Measurements from ENCODE around the gene UQCRC1. TPM values are rescaled to one million over a fixed set of nuclear protein-coding genes. Genes with fewer than 3 reads are reported as not detected.

Gene UQCRC1
- polyA plus RNA-seq, 3 donors: 326 to 409 (median 350) TPM

GRCh38 chr3:48591436-48591835 is 18.0 kb downstream of the UQCRC1 start:
- Mint-ChIP-seq H3K27me3 (ENCODE audit: low read depth in 3 of 3) (peaks cover 49 to 70% (median 62%) of the 10 kb centered on the region in 3 donors), H3K4me3 (no peak overlapping the region), H3K36me3 (peaks cover 0 to 4% of the 10 kb centered on the region in 2 donors), H3K4me1 (peaks cover 12% of the 10 kb centered on the region), H3K27ac (no peak overlapping the region), H3K9me3 (peaks cover 0 to 6% (median 3%) of the 10 kb centered on the region in 7 donors)
- Histone ChIP-seq H3K27me3 (ENCODE audit: control insufficient read depth in 2 of 2, insufficient read depth in 2 of 2, low read length in 2 of 2) (peaks cover 6 to 47% of the 10 kb centered on the region in 2 donors), H3K4me3 (replicated peaks in 1 of 3; ENCODE audit: low read depth in 2 of 3, low read length in 3 of 3) (no peak overlapping the region), H3K9me3 (replicated peaks in 1 of 2; ENCODE audit: control insufficient read depth in 1 of 2, insufficient read depth in 1 of 2, low read length in 2 of 2) (no peaks in the 10 kb centered on the region), H4K20me1 (ENCODE audit: insufficient read depth, low read length) (peaks cover 4% of the 10 kb centered on the region), H2AFZ (ENCODE audit: insufficient read depth, low read depth, low read length, poor library complexity, severe bottlenecking) (no peak overlapping the region), H3K36me3 (replicated peaks in 1 of 2; ENCODE audit: control insufficient read depth in 1 of 2, insufficient read depth in 2 of 2, low read length in 2 of 2) (no peaks in the 10 kb centered on the region), H3K4me2 (replicated peaks; ENCODE audit: extremely low read depth, low read length, poor library complexity, severe bottlenecking) (no peak overlapping the region), H3K4me1 (ENCODE audit: control insufficient read depth in 1 of 2, insufficient read depth in 2 of 2, low read length in 2 of 2) (peaks cover 6 to 14% of the 10 kb centered on the region in 2 donors), H3K27ac (ENCODE audit: low read depth in 1 of 2, low read length in 2 of 2) (no peak overlapping the region), H3K9ac (ENCODE audit: insufficient read depth, low read length, poor library complexity, severe bottlenecking) (no peak overlapping the region), H3K79me2 (ENCODE audit: insufficient read depth, low read length) (no peaks in the 10 kb centered on the region)
- TF ChIP-seq, protein P1, sequence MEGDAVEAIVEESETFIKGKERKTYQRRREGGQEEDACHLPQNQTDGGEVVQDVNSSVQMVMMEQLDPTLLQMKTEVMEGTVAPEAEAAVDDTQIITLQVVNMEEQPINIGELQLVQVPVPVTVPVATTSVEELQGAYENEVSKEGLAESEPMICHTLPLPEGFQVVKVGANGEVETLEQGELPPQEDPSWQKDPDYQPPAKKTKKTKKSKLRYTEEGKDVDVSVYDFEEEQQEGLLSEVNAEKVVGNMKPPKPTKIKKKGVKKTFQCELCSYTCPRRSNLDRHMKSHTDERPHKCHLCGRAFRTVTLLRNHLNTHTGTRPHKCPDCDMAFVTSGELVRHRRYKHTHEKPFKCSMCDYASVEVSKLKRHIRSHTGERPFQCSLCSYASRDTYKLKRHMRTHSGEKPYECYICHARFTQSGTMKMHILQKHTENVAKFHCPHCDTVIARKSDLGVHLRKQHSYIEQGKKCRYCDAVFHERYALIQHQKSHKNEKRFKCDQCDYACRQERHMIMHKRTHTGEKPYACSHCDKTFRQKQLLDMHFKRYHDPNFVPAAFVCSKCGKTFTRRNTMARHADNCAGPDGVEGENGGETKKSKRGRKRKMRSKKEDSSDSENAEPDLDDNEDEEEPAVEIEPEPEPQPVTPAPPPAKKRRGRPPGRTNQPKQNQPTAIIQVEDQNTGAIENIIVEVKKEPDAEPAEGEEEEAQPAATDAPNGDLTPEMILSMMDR (IDR thresholded peaks at IDR 0.05): no peak
- no peak for DNase-seq
- intact Hi-C loops (cut with micrococcal nuclease): no loop called here
- 97% methylated on average over 9 of the region's 14 CpGs for WGBS (ENCODE audit: insufficient coverage)

DNA sequence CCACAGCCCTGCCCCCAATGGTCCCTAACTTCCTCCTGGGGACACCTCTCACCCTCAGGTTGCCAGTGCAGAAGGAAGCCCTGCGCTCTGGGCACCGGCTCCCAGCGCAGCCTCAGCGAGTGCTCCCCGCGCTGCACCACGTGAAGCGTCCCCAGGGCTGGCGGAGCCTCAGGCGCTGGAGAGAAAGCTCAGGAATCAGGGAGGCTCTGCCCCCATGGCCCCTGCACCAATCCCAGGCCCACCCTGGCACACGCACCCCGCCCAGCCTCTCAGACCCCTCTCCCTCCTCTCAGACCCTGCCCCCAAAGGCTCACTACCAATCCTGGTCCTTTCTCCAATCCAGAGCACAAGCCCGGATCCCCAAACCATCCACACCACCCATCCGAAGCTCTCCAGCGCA is 21.2 kb downstream of the UQCRC1 start:
- Histone ChIP-seq H2AFZ (ENCODE audit: insufficient read depth, low read depth, low read length, poor library complexity, severe bottlenecking) (no peak overlapping the region), H3K27ac (ENCODE audit: low read depth in 1 of 2, low read length in 2 of 2) (no peak overlapping the region), H3K27me3 (ENCODE audit: control insufficient read depth in 2 of 2, insufficient read depth in 2 of 2, low read length in 2 of 2) (peaks cover 0 to 18% of the 10 kb centered on the region in 2 donors), H3K4me3 (replicated peaks in 1 of 3; ENCODE audit: low read depth in 2 of 3, low read length in 3 of 3) (no peak overlapping the region), H3K9me3 (replicated peaks in 1 of 2; ENCODE audit: control insufficient read depth in 1 of 2, insufficient read depth in 1 of 2, low read length in 2 of 2) (no peaks in the 10 kb centered on the region), H3K36me3 (replicated peaks in 1 of 2; ENCODE audit: control insufficient read depth in 1 of 2, insufficient read depth in 2 of 2, low read length in 2 of 2) (no peaks in the 10 kb centered on the region), H3K4me2 (replicated peaks; ENCODE audit: extremely low read depth, low read length, poor library complexity, severe bottlenecking) (no peak overlapping the region), H4K20me1 (ENCODE audit: insufficient read depth, low read length) (no peaks in the 10 kb centered on the region), H3K4me1 (ENCODE audit: control insufficient read depth in 1 of 2, insufficient read depth in 2 of 2, low read length in 2 of 2) (no peaks in the 10 kb centered on the region), H3K79me2 (ENCODE audit: insufficient read depth, low read length) (no peaks in the 10 kb centered on the region), H3K9ac (ENCODE audit: insufficient read depth, low read length, poor library complexity, severe bottlenecking) (no peak overlapping the region)
- Mint-ChIP-seq H3K4me1 (no peaks in the 10 kb centered on the region), H3K36me3 (no peaks in the 10 kb centered on the region), H3K27ac (no peak overlapping the region), H3K9me3 (peaks cover 0 to 3% (median 0%) of the 10 kb centered on the region in 7 donors), H3K4me3 (peak overlapping the region in 1 of 2 donors; percentile 16), H3K27me3 (ENCODE audit: low read depth in 3 of 3) (peaks cover 23 to 38% (median 35%) of the 10 kb centered on the region in 3 donors)
- intact Hi-C loops (cut with micrococcal nuclease): no loop called here
- no peak for DNase-seq
- WGBS (ENCODE audit: insufficient coverage): 70% methylated on average over 15 of the region's 15 CpGs
- TF ChIP-seq, protein P1 (IDR thresholded peaks at IDR 0.05): no peak
